KMS-11 (cell line): ENCODE data around the gene USP49.

ENCODE experiments used
- H2AFZ ChIP-seq: fragments of 200-600 bp; sonication (generic); 2 replicates; pipeline ENCODE4 v1.6.1; 2016; ENCODE audit warnings: antibody characterized with exemption, mixed run types, low read depth
- H3K27ac ChIP-seq: fragments of 200-600 bp; sonication (generic); 2 replicates; pipeline ENCODE4 v1.6.1; 2016; ENCODE audit warnings: mild to moderate bottlenecking, mixed run types
- H3K27me3 ChIP-seq: fragments of 200-600 bp; sonication (generic); 2 replicates; pipeline ENCODE4 v1.6.1; 2017; ENCODE audit warnings: mild to moderate bottlenecking, low read depth, mixed run types, moderate library complexity; ENCODE audit not compliant: insufficient read depth
- H3K36me3 ChIP-seq: fragments of 200-600 bp; sonication (generic); 2 replicates; pipeline ENCODE4 v1.6.1; 2017; ENCODE audit warnings: mild to moderate bottlenecking, mixed run types; ENCODE audit not compliant: insufficient read depth
- H3K4me1 ChIP-seq: fragments of 200-600 bp; sonication (generic); 2 replicates; pipeline ENCODE4 v1.6.1; 2016; ENCODE audit warnings: mild to moderate bottlenecking, low read depth, mixed run types; ENCODE audit not compliant: poor library complexity, severe bottlenecking
- H3K4me2 ChIP-seq: fragments of 200-600 bp; sonication (generic); 2 replicates; pipeline ENCODE4 v1.7.0; 2016; ENCODE audit warnings: mild to moderate bottlenecking, mixed run types
- H3K4me3 ChIP-seq: fragments of 200-600 bp; sonication (generic); IDR thresholded peaks from 2 replicates; pipeline ENCODE4 v1.6.1; 2017; ENCODE audit warnings: low read depth, low read length, mixed read lengths; ENCODE audit not compliant: insufficient read depth
- H3K79me2 ChIP-seq: fragments of 200-600 bp; sonication (generic); 2 replicates; pipeline ENCODE4 v1.6.1; 2016; ENCODE audit warnings: low read depth, mixed run types; ENCODE audit not compliant: insufficient read depth
- H3K9ac ChIP-seq: fragments of 200-600 bp; sonication (generic); 2 replicates; pipeline ENCODE4 v1.6.1; 2016; ENCODE audit warnings: mild to moderate bottlenecking, mixed run types
- H4K20me1 ChIP-seq: fragments of 200-600 bp; sonication (generic); 2 replicates; pipeline ENCODE4 v1.6.1; 2016; ENCODE audit warnings: mild to moderate bottlenecking, mixed run types; ENCODE audit not compliant: insufficient read depth
- CTCF ChIP-seq: fragments of 200-600 bp; sonication (generic); conservative IDR thresholded peaks from 2 replicates; pipeline ENCODE4 v1.6.1; 2017; ENCODE audit warnings: low read depth, mild to moderate bottlenecking, antibody characterized with exemption, low read length, moderate library complexity, mixed read lengths

USP49 gene

GRCh38 chr6:41798901-41799558 lies 96.1 kb downstream of the USP49 start:
- Histone ChIP-seq H4K20me1 (no peaks in the 10 kb centered on the region), H2AFZ (no peak overlapping the region), H3K4me1 (no peaks in the 10 kb centered on the region), H3K4me3 (no peak overlapping the region), H3K4me2 (no peak overlapping the region), H3K36me3 (no peaks in the 10 kb centered on the region), H3K9ac (no peak overlapping the region), H3K27ac (no peak overlapping the region), H3K79me2 (no peaks in the 10 kb centered on the region), H3K27me3 (no peaks in the 10 kb centered on the region)
- TF ChIP-seq CTCF = no peak

- Histone ChIP-seq H3K27me3 (no peaks in the 10 kb centered on the region), H3K79me2 (no peaks in the 10 kb centered on the region), H4K20me1 (no peaks in the 10 kb centered on the region), H3K27ac (no peak overlapping the region), H3K4me1 (no peaks in the 10 kb centered on the region), H2AFZ (no peak overlapping the region), H3K36me3 (no peaks in the 10 kb centered on the region), H3K4me2 (no peak overlapping the region), H3K9ac (no peak overlapping the region), H3K4me3 (no peak overlapping the region)
- no peak for TF ChIP-seq CTCF
Observed at GRCh38 chr6:41796474-41796873, 98.7 kb downstream of the USP49 start.

GRCh38 chr6:41791984-41792383 lies 103.2 kb downstream of the USP49 start:
- Histone ChIP-seq H3K27me3 (no peaks in the 10 kb centered on the region), H4K20me1 (no peaks in the 10 kb centered on the region), H3K4me3 (no peak overlapping the region), H3K27ac (no peak overlapping the region), H3K9ac (no peak overlapping the region), H2AFZ (no peak overlapping the region), H3K36me3 (no peaks in the 10 kb centered on the region), H3K79me2 (peaks cover 21% of the 10 kb centered on the region), H3K4me1 (peaks cover 9% of the 10 kb centered on the region), H3K4me2 (no peak overlapping the region)
- no peak for TF ChIP-seq CTCF

GRCh38 chr6:41791305-41791704 lies 103.9 kb downstream of the USP49 start:
- Histone ChIP-seq H3K27me3 (no peaks in the 10 kb centered on the region), H3K27ac (no peak overlapping the region), H3K36me3 (no peaks in the 10 kb centered on the region), H3K79me2 (peaks cover 21% of the 10 kb centered on the region), H3K9ac (no peak overlapping the region), H3K4me2 (no peak overlapping the region), H2AFZ (no peak overlapping the region), H3K4me1 (peaks cover 9% of the 10 kb centered on the region), H3K4me3 (no peak overlapping the region), H4K20me1 (no peaks in the 10 kb centered on the region)
- no peak for TF ChIP-seq CTCF
